Thyroid gland (tissue), 4 donors: ENCODE measurements around the gene ARID3A. TPM values are rescaled to one million over a fixed set of nuclear protein-coding genes. Genes with fewer than 3 reads are reported as not detected.

ENCODE experiments used
- DNase-seq, 2 donors: peaks; one replicate each; pipeline ENCODE4 v3.0.0-alpha.2; 2019
- H3K27ac ChIP-seq, 3 donors: fragments of 200-600 bp; sonication (generic); 1 replicate in 2 of 3; 2 replicates in 1 of 3; pipeline ENCODE4 v1.5.1; 2016 to 2019; ENCODE audit warnings: mild to moderate bottlenecking in 1 of 3, moderate library complexity in 1 of 3
- H3K27me3 ChIP-seq: fragments of 200-600 bp; sonication (generic); one replicate; pipeline ENCODE4 v1.5.1; 2019
- H3K36me3 ChIP-seq, 2 donors: fragments of 200-600 bp; sonication (generic); one replicate each; pipeline ENCODE4 v1.5.1; 2016 to 2019
- H3K4me1 ChIP-seq, 2 donors: fragments of 200-600 bp; sonication (generic); one replicate each; pipeline ENCODE4 v1.5.1; 2017 to 2019
- H3K4me3 ChIP-seq, 3 donors: fragments of 200-600 bp; sonication (generic); replicated peaks in 1 of 3; 1 replicate in 2 of 3; 2 replicates in 1 of 3; pipeline ENCODE4 v1.5.1; 2016; ENCODE audit warnings: mild to moderate bottlenecking in 1 of 3
- H3K9me3 ChIP-seq: fragments of 200-600 bp; sonication (generic); one replicate; pipeline ENCODE4 v1.5.1; 2017
- CTCF ChIP-seq, 6 experiments: fragments of 200-600 bp in 3 of 6; fragments of 450-650 bp in 3 of 6; sonication (generic) in 3 of 6; IDR thresholded peaks; one replicate each; pipeline ENCODE4 v1.5.1; 2016 to 2019; ENCODE audit warnings: antibody characterized with exemption in 6 of 6, mild to moderate bottlenecking in 2 of 6, inconsistent platforms in 1 of 6, moderate library complexity in 1 of 6
- POLR2A ChIP-seq, 2 donors: fragments of 450-650 bp; IDR thresholded peaks; one replicate each; pipeline ENCODE4 v1.6.1; 2017; ENCODE audit warnings: antibody characterized with exemption in 2 of 2, mild to moderate bottlenecking in 2 of 2, moderate library complexity in 1 of 2
- WGBS, 2 donors: methylation state at CpG; one replicate each; pipeline ENCODE4 v1.1.5; 2017; 5-methylcytosine and 5-hydroxymethylcytosine counted together
- intact Hi-C: fragments of 100-400 bp; cut with DNase I; formaldehyde crosslinking; loops from one replicate; pipeline ENCODE4 v1.15.1; 2023
- total RNA-seq, 4 donors: library from RNA; depleted of rRNA; stranded (reverse); fragments of >200 nt; gene quantifications; one replicate each; pipeline ENCODE4 v1.2.3, GENCODE V29; 2016

ARID3A gene
- total RNA-seq, 4 donors from 2014 or later, result 2.6 to 7.7 (median 3.9) TPM

GRCh38 chr19:993831-994393 is 68.1 kb downstream of the ARID3A start:
- 87 to 91% methylated on average over 35 to 43 of the region's 43 CpGs for WGBS, 2 donors
- Histone ChIP-seq H3K9me3 (no peaks in the 10 kb centered on the region), H3K4me3 (no peak overlapping the region), H3K36me3 (peaks cover 15 to 19% of the 10 kb centered on the region in 2 donors), H3K27ac (no peak overlapping the region), H3K27me3 (no peaks in the 10 kb centered on the region), H3K4me1 (peaks cover 19 to 26% of the 10 kb centered on the region in 2 donors)
- intact Hi-C loops, result no loop called here
- TF ChIP-seq CTCF (IDR thresholded peaks at IDR 0.05) (no peak), POLR2A (IDR thresholded peaks at IDR 0.05) (no peak)
- DNase-seq, result no peak

GRCh38 chr19:994516-994915 is 68.7 kb downstream of the ARID3A start:
- 92 to 93% methylated on average over 17 to 18 of the region's 18 CpGs for WGBS, 2 donors
- no peak for TF ChIP-seq POLR2A (IDR thresholded peaks at IDR 0.05)
- TF ChIP-seq CTCF (IDR thresholded peaks at IDR 0.05), result no peak
- H3K9me3 ChIP-seq, result no peaks in the 10 kb centered on the region
- H3K4me3 ChIP-seq, result no peak overlapping the region
- H3K27me3 ChIP-seq, result no peaks in the 10 kb centered on the region
- peak overlapping the region in 2 of 3 donors; percentile 73 to 83 for H3K27ac ChIP-seq
- H3K36me3 ChIP-seq, result peaks cover 15 to 19% of the 10 kb centered on the region in 2 donors
- intact Hi-C loops, result no loop called here
- H3K4me1 ChIP-seq, result peaks cover 19 to 26% of the 10 kb centered on the region in 2 donors
- no peak for DNase-seq

- Histone ChIP-seq H3K4me1 (peaks cover 19 to 29% of the 10 kb centered on the region in 2 donors), H3K9me3 (no peaks in the 10 kb centered on the region), H3K27ac (peak overlapping the region; percentile 14 to 83 (median 73)), H3K4me3 (no peak overlapping the region), H3K36me3 (peaks cover 10 to 17% of the 10 kb centered on the region in 2 donors), H3K27me3 (no peaks in the 10 kb centered on the region)
- intact Hi-C loops, result no loop called here
- WGBS, 2 donors, result 27 to 42% methylated on average over 6 to 13 of the region's 26 CpGs
- peak; percentile 88 to 92 for DNase-seq
- no peak for TF ChIP-seq CTCF (IDR thresholded peaks at IDR 0.05)
- TF ChIP-seq POLR2A (IDR thresholded peaks at IDR 0.05), result no peak
Observed at GRCh38 chr19:995051-995827, 69.4 kb downstream of the ARID3A start.

GRCh38 chr19:996051-996838 is 70.4 kb downstream of the ARID3A start:
- intact Hi-C loops, result no loop called here
- no peak overlapping the region for H3K4me3 ChIP-seq
- DNase-seq, result peak; percentile 70

More at GRCh38 chr19:996051-996838, 70.4 kb downstream of the ARID3A start:
- Histone ChIP-seq H3K9me3 (no peaks in the 10 kb centered on the region), H3K27me3 (no peaks in the 10 kb centered on the region), H3K4me1 (peaks cover 19 to 36% of the 10 kb centered on the region in 2 donors), H3K27ac (peak overlapping the region in 1 of 3 donors; percentile 73), H3K36me3 (peaks cover 5 to 10% of the 10 kb centered on the region in 2 donors)
- TF ChIP-seq POLR2A (IDR thresholded peaks at IDR 0.05), result no peak
- TF ChIP-seq CTCF (IDR thresholded peaks at IDR 0.05), result no peak
- 1 to 9% methylated on average over 11 to 57 of the region's 64 CpGs for WGBS, 2 donors
